BJ (cell line): ENCODE results near the gene ALDH3A2. TPM values are rescaled to one million over a fixed set of nuclear protein-coding genes. Genes with fewer than 3 reads are reported as not detected.
A peak's percentile ranks its signal among the peaks of the same experiment; 100 is the strongest.

Source experiments
- CTCF ChIA-PET: fragments of 350-600 bp; formaldehyde crosslinking; extraction: SDS; loops from one replicate; lab custom pipeline; 2021; ENCODE audit warnings: antibody characterized with exemption, inconsistent platforms; lab: Yijun Ruan, JAX
- POLR2A ChIA-PET: fragments of 300-600 bp; sonication (Branson Sonifier 250); formaldehyde crosslinking; extraction: SDS; loops from one replicate; lab custom pipeline; 2021; ENCODE audit warnings: antibody characterized with exemption; lab: Charles Lee
- DNase-seq: peaks from one replicate; pipeline ENCODE4 v3.0.0-alpha.2; 2011; ENCODE audit warnings: low read depth
- H3K27me3 ChIP-seq: 2 replicates; pipeline ENCODE4 v1.6.0; 2011; ENCODE audit warnings: low read length; ENCODE audit not compliant: control insufficient read depth, insufficient read depth
- H3K36me3 ChIP-seq: 2 replicates; pipeline ENCODE4 v1.5.1; 2011; ENCODE audit warnings: low read length; ENCODE audit not compliant: control insufficient read depth, insufficient read depth
- H3K4me3 ChIP-seq: 2 replicates; pipeline ENCODE4 v1.5.1; 2011; ENCODE audit warnings: low read depth, mild to moderate bottlenecking, control low read depth, low read length
- CTCF ChIP-seq: IDR thresholded peaks from 2 replicates; pipeline ENCODE4 v1.5.1; 2011; ENCODE audit warnings: low read depth, mild to moderate bottlenecking, control low read depth, inconsistent platforms, low read length, moderate library complexity; ENCODE audit not compliant: insufficient read depth
- polyA plus RNA-seq: library from polyadenylated mRNA; depleted of rRNA; stranded (reverse); fragments of >200 nt; gene quantifications from 2 replicates; pipeline ENCODE4 v1.2.3, GENCODE V29; 2011

Gene ALDH3A2
- polyA plus RNA-seq, 1 experiment, result 10.2 TPM

- DNase-seq, result no peak
- H3K36me3 ChIP-seq, result no peaks in the 10 kb centered on the region
- ChIA-PET CTCF (interaction anchor here (0.8 to 2.0 kb wide), 8 partner anchors 14 to 287 kb away, joined by 3 to 7 read pairs (median 4); partner anchors contain the start of gene B9D1), POLR2A (no interaction called here)
- no peak for TF ChIP-seq CTCF
- H3K4me3 ChIP-seq, result peak overlapping the region; percentile 58
- no peaks in the 10 kb centered on the region for H3K27me3 ChIP-seq
Observed at GRCh38 chr17:19649274-19649541, 657 bp downstream of the ALDH3A2 start.

GRCh38 chr17:19650826-19651225 lies 2.3 kb downstream of the ALDH3A2 start:
- no peak for DNase-seq
- Histone ChIP-seq H3K36me3 (peaks cover under 1% of the 10 kb centered on the region; the same call in 1 of the 2 replicates), H3K4me3 (no peak overlapping the region), H3K27me3 (no peaks in the 10 kb centered on the region)
- ChIA-PET CTCF (no interaction called here), POLR2A (no interaction called here)
- no peak for TF ChIP-seq CTCF

- POLR2A ChIA-PET, result interaction anchor here (0.5 kb wide), 1 partner anchor 113 kb away, joined by 12 read pairs; no protein-coding TSS in a partner anchor
- DNase-seq, result no peak
- H3K27me3 ChIP-seq, result no peaks in the 10 kb centered on the region
- TF ChIP-seq CTCF, result no peak
- H3K4me3 ChIP-seq, result no peak overlapping the region
- peaks cover 1% of the 10 kb centered on the region; the same call in 1 of the 2 replicates for H3K36me3 ChIP-seq
- CTCF ChIA-PET, result interaction anchor here (1.0 kb wide), 1 partner anchor 9 kb away, joined by 3 read pairs; no protein-coding TSS in a partner anchor
Observed at GRCh38 chr17:19651451-19652238, 3.1 kb downstream of the ALDH3A2 start.

- H3K4me3 ChIP-seq, result no peak overlapping the region
- TF ChIP-seq CTCF, result no peak
- H3K27me3 ChIP-seq, result no peaks in the 10 kb centered on the region
- DNase-seq, result no peak
- ChIA-PET POLR2A (no interaction called here), CTCF (interaction anchor here (1.0 kb wide), 1 partner anchor 10 kb away, joined by 3 read pairs; no protein-coding TSS in a partner anchor)
- peaks cover 1% of the 10 kb centered on the region; the same call in 1 of the 2 replicates for H3K36me3 ChIP-seq
Observed at GRCh38 chr17:19652595-19652994, 4.0 kb downstream of the ALDH3A2 start.

GRCh38 chr17:19654342-19654886 lies 5.9 kb downstream of the ALDH3A2 start:
- H3K4me3 ChIP-seq, result no peak overlapping the region
- ChIA-PET CTCF (no interaction called here), POLR2A (no interaction called here)
- TF ChIP-seq CTCF, result no peak
- peaks cover 1% of the 10 kb centered on the region; the same call in 1 of the 2 replicates for H3K36me3 ChIP-seq
- H3K27me3 ChIP-seq, result no peaks in the 10 kb centered on the region
- DNase-seq, result no peak
